ENCODE measurements around the gene CASTOR2.
"Not testable (repeated sequence)": the region's sequence is repeated elsewhere in the genome, so short reads cannot be mapped to it uniquely, and the experiment has no call there.

The CASTOR2 gene

GRCh38 chr7:74964511-74965119, at the start of gene CASTOR2:
CASTOR2 (plus strand) TSS chr7:74964705; CDS start chr7:74964986, 281 bp downstream.
- H3K27ac ChIP-seq, result peak within 1 kb of the TSS; percentile 40; the same call in 1 of the 2 replicates

DNA sequence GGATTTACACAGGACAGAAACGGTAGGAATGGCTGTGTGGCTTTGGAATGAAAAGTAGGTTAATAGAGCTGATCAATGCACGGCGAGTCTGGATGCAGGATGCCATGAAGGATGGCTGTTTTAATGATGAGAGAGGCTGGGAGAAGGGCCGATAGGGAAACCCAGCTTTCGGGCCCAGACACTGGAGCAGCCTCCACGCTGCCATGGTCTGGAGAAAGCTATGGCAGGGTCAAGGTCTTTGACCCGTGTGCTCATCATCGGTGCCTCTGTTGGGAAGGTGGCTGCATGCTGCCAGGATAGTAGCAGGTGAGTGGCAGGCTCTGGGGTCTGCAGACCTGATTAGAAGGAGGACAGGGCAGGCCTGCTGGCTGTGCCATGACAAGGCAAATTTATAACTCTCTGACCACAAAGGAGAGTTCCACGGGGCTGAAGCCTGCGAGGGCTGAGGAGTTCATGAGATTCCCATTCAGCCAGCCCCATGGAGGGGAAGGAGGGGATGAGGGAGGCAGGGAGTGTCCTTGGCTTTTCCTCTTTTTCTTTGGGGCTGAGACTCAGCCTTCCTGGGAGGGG, 42.1 kb upstream of the CASTOR2 start:
- H3K27ac ChIP-seq, result not testable (repeated sequence)

DNA sequence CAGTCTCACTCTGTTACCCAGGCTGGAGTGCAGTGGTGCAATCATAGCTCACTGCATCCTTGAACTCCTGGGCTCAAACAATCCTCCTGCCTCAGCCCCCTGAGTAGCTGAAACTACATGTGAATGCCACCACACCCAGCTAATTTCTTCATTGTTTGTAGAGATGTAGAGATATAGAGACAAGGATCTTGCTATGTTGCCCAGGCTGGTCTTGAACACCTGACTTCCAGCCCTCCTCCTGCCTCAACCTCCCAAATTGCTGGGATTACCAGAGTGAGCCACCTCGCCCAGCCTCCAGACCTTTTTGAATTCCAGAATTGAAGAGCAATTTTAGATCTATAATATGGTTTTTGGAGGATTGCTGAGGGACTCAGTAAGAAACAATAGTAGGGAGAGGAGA, 40.9 kb upstream of the CASTOR2 start:
- H3K27ac ChIP-seq, result not testable (repeated sequence)

GRCh38 chr7:74926968-74927367, 37.5 kb upstream of the CASTOR2 start:
- H3K27ac ChIP-seq, result not testable (repeated sequence)

GRCh38 chr7:74931563-74932328, 32.8 kb upstream of the CASTOR2 start:
- H3K27ac ChIP-seq, result not testable (repeated sequence)

DNA sequence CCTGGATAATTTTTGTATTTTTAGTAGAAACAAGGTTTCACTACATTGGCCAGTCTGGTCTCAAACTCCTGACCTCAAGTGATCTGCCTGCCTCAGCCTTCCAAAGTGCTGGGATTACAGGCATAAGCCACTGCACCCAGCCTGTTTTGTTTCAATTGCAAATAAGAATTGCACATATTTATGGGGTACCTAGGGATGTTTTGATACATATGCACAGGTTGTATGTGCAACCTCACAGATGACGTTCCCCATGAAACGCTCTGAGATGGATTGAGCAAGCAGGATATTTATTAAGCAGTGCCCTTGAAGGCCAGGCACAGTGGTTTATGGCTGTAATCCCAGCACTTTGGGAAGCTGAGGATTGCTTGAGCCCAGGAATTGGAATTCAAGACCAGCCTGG, 25.1 kb upstream of the CASTOR2 start:
- not testable (repeated sequence) for H3K27ac ChIP-seq

DNA sequence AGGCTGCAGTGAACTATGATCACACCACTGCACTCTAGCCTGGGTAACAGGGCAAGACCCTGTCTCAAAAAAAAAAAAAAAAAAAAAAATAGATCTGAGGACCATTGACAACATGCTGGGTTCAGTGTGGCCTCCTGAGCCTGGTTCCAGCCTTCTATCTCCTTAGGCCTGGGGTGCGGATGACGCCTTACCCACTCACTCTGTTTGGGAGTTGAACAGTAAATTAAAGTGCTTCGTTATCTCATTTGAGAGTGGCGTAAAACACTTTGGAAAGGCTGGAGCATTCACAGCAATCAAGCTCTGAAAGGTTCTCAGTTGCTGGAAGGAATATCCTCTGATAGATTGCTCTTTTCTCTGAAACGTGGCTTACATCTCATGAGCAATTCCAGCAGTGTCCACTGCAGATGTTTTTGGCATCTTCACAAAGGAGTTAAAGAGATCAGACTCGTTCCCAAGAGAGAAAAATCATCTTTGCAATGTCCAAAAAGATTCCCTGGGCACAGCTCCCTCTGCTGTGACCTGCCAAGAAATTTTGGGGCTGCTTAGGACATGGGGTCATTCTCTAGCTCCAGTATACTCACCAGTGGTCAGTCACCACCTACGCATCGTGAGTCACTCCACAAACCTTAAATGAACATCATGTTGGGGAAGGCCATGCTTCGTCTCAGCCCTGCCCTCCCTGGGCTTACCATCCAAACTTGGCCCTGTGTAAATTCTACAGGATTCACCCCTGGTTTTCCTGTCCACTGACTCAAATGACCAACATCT, 23.0 kb upstream of the CASTOR2 start:
- H3K27ac ChIP-seq, result not testable (repeated sequence)

DNA sequence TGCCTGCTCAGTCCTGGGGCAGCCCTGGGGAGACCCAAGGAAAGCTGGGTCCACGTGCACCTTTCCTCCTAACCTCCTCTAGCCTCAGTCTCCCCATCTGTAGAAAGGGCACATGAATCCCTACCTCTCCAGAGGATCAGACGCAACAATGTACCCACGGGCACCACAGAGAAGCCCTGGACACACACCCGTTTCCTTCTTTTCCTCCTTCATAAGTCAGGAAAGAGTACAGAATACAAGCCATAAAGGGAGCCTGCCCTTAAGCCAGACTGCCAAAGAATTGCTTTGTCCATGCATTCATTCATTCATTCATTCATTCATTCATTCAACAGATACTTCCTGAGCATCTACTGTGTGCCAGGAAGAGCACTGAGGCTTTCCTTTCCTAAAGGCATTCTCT, 20.6 kb upstream of the CASTOR2 start:
- H3K27ac ChIP-seq, result not testable (repeated sequence)

GRCh38 chr7:74947741-74948140, 16.8 kb upstream of the CASTOR2 start:
- not testable (repeated sequence) for H3K27ac ChIP-seq

DNA sequence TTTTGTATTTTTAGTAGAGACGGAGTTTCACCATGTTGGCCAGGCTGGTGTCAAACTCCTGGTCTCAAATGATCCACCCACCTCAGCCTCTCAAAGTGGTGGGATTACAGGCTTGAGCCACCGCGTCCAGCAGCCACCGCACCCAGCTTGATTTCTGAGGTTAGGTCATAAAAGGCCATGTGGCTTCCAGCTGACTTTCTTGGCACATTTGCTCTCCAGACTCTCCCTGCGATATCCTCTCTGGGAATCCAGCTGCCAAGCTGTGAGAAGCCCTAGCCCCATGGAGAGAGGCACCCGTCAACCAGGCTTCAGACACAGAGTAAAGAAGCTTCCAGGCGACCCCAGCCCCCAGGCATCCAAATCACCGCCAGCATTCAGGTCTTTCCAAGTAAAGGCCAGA, 10.7 kb upstream of the CASTOR2 start:
- H3K27ac ChIP-seq, result not testable (repeated sequence)

DNA sequence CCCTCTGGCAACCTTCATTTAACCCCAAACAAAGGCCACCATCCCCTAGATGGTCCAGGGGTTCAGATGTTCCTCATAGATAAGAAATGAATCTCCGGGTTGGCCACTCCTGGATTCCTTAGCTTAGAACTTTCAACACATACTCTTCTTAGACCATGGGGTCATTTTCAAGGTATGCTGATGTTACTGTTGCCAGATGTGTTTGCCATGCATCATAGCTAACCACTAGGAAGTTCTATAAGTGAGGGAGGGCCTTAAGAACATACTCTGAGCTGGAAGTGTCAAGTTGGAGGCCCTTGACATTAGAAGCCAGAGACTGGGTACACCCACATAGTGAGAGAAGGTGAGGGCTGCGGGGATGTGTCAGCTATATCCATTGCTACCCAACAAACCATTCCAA, 6.2 kb upstream of the CASTOR2 start:
- not testable (repeated sequence) for H3K27ac ChIP-seq

DNA sequence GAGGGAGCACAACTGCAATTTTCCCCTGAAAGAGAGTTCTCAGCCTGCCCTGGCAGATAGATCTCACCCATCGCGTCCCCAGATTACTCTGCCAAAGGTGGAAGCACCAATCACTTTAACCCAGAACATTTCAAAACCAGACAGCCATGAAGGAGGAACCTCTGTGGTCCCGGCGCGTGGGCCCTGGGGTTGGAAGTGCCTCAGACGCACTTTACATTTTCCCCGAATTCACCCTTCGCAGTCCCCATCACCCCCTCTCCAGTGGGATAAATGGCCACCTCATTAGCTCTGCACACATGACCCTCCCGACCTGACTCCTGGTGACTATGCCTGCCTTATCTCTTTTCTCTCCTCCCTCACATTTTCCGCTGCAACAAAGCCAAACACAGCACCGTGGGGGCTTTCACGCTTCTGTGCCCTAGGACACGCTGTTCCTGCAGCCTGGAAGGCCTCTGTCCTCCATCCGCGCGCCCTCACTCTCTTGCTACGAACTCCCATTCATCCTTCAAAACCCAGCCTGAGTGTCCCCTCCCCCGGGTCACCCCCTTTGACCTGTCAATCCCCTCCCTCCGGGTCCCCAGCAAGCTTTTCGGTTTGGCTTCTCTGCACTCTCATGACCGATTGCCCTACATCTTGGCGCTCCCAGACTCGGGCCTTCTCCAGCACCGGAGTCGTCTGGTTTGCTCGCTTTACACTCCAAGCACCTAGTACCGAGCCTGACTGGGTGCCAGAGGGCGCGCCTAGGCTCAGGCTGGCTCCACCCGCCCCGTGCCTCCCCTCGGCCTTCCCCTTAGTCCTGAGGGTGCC, 598 bp upstream of the CASTOR2 start:
- peak overlapping the region; percentile 40; the same call in 1 of the 2 replicates for H3K27ac ChIP-seq

DNA sequence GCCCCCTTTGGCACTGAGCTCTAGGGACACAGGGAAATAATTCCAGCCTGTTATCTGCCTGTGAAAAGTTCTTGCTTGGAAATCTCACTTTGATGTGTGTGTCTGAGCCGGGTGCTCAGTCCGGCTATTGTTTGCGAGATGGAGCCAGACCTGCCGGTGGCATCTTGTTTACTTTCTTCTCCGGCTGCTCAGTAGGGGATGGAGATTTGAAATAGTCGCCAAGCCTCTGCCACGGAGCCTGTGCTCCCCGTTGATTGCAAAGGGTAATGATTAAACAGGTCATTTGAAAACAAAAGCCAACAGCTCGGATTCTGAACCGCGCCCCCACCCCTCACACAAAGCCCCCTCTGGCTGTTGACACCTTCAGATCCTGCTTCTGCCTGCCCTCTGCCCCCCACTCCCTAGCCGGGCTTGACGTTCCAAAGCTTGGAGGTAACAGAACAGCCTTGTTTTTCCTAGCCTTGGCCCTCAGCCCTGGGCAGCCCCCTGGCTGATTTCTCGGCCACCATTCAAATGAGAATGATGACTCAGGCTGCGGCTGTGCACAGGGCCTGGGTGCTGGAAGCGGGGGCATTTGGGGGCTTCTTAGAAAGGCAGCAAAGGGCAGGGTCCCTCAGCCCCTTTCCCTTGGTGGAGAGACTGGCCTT, 1.8 kb downstream of the CASTOR2 start:
- not testable (repeated sequence) for H3K27ac ChIP-seq

DNA sequence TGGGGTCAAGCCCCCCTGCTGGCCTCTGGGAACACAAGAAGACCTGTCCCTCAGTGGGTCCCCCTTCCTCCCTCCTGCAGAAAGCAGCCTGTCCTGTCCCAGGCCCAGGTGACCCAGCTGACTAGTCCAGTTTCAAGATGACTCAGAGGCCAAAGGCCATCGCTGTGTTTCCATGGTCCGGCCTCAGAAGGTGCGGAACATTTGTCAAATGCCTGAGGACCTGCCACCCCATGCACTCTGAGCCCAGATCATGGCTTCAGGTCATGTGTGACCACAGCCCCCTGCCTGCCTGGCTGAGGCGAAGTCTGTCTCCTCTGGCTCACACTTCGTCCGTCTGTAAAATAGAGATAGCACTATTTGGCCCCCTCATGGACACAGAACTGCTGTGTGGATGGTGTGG, 2.4 kb downstream of the CASTOR2 start:
- not testable (repeated sequence) for H3K27ac ChIP-seq

DNA sequence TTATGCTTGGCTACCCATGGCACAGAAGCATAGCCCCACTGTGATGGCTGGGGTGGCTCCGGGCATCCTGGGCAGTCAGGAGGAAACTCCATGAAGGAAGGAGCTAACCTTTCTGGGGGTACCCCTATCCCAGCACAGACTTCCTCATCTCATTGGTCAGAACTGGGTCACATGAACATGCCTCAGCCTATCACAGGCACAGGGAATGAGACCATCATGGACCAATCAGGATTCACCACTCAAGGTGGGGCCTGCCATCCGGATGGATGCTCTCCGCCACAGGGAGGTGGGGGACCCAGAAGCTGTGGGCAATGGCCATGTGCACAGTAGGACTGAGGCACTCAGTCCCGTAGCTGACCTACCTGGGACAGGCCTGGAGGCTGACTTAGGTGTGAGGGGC, 6.9 kb downstream of the CASTOR2 start:
- not testable (repeated sequence) for H3K27ac ChIP-seq

DNA sequence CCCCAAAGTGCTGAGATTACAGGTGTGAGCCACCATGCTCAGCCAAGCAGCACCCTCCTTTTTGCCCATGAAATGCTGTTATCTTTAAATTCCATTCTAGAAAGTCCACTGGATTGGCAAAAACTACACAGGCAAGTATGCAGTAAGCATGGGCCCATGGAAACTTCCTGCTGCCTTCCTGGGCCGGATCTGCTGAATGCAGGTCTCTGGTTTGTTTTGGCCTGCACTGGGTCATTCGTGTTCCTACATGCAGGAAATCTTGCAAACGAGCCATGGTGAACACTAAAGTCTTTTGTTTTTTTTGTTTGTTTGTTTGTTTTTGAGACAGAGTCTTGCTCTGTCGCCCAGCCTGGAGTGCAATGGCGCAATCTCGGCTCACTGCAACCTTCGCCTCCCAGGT, 7.9 kb downstream of the CASTOR2 start:
- not testable (repeated sequence) for H3K27ac ChIP-seq

GRCh38 chr7:74975959-74976358, 11.5 kb downstream of the CASTOR2 start:
- H3K27ac ChIP-seq, result not testable (repeated sequence)

DNA sequence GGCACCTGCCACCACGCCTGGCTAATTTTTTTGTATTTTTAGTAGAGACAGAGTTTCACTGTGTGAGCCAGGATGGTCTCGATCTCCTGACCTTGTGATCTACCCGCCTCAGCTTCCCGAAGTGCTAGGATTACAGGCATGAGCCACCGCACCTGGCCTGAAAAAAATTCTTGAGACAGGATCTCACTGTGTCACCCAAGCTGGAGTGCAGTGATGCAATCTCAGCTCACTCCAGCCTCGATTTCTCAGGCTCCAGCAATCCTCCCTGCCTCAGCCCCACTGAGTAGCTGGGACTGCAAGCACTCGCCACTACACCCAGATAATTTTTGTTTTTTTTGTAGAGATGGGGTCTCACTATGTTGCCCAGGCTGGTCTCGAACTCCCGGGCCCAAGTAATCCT, 13.0 kb downstream of the CASTOR2 start:
- not testable (repeated sequence) for H3K27ac ChIP-seq

DNA sequence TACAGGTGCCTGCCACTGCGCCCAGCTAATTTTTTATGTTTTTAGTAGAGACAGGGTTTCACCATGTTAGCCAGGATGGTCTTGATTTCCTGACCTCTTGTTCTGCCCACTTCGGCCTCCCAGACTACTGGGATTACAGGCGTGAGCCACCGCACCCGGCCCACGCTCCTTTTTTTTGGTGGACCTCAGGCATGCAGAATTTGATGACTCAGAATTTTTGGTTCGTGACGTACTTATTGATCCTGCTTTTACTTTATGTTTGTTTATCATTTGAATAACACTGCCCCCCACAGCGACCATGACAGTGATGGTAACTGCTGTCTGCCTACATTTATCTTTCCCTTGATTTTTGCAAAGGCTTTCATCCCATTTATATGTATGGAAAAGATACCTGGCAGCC, 23.9 kb downstream of the CASTOR2 start:
- not testable (repeated sequence) for H3K27ac ChIP-seq

Data from C4-2B (cell line).